ENCODE results near the gene CNTN5.

CNTN5 gene

DNA sequence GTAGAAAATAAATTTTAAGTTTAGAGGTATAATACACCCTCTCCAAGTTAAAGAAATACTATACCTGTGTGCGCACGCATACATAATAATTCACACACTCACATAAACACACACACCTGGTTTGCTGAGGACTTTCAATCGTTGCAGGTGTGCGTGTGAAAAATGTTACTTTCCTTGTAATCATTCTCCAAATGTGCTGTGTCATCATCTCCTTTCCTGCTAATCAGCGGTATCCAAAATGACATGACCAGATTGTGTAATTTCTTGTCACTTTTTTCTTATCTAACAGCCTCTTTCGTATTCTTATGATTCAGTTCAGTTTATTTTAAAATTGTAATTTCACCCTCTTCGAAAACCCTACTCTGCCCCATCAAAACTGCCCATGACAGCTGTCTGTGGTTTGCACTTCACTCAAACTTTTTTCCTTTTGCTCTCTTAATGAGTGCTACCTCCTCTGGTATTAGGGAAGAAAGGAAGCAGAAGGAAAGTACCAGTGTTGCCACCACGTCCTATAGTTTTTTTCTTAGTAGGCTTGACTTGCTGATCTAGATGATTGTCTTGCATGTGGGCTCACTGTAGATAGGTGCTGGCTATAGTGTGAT, 651.2 kb downstream of the CNTN5 start:
- Histone ChIP-seq H3K4me3 (ENCODE audit: low read depth, low read length) (no peak overlapping the region), H3K79me2 (ENCODE audit: control insufficient read depth, insufficient read depth, low read length, unreplicated experiment) (no peaks in the 10 kb centered on the region), H2AFZ (ENCODE audit: low read length, unreplicated experiment) (no peak overlapping the region), H3K27me3 (ENCODE audit: insufficient read depth, low read length) (no peaks in the 10 kb centered on the region), H3K36me3 (ENCODE audit: insufficient read depth, low read length) (no peaks in the 10 kb centered on the region), H3K4me1 (ENCODE audit: control insufficient read depth, insufficient read depth, low read length, unreplicated experiment) (no peaks in the 10 kb centered on the region), H3K27ac (ENCODE audit: low read depth, low read length) (no peak overlapping the region)

DNA sequence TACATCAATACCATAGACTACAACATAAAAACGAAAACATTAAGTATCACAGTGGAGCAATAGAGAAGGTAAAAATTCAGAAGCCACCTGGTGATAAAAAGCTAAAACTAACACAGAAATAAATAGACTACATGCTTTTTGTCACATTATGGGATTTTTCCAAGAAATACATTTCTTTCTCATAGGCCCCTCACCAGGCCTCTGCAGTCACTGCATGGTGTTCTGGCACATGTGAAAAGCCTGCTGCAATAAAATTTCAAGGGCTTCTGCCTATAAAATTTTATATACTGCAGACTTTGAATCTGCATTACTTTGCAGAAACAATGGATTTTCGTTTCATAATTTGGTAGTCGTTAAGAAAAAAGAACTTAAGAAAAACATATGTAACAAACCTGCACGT, 655.5 kb downstream of the CNTN5 start:
- no peaks in the 10 kb centered on the region for H3K79me2 ChIP-seq (ENCODE audit: control insufficient read depth, insufficient read depth, low read length, unreplicated experiment)

DNA sequence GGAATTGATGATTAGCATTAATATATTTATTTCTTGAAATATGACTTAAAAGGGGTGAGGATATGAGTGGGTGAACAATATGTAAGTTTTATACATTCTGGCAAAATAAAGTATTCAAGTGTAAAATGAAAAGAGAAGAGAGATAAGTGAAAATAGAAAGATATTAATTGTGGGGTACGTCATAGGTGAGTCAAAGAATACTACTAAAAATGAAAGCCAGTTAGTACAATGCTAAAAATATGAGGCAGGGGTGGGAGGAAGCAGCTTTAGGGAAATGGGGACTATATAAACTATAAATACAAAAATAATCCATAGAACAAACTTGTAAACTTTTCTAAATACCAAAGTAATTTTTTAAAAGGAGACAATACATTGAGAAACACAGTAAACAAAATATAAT, 661.4 kb downstream of the CNTN5 start:
- H3K4me1 ChIP-seq (ENCODE audit: control insufficient read depth, insufficient read depth, low read length, unreplicated experiment): peaks cover 3% of the 10 kb centered on the region
- H3K79me2 ChIP-seq (ENCODE audit: control insufficient read depth, insufficient read depth, low read length, unreplicated experiment): no peaks in the 10 kb centered on the region
- H3K27me3 ChIP-seq (ENCODE audit: insufficient read depth, low read length): no peaks in the 10 kb centered on the region
- H3K36me3 ChIP-seq (ENCODE audit: insufficient read depth, low read length): no peaks in the 10 kb centered on the region
- peak overlapping the region; percentile 36; the same call in 1 of the 2 replicates for H3K4me3 ChIP-seq (ENCODE audit: low read depth, low read length)
- H2AFZ ChIP-seq (ENCODE audit: low read length, unreplicated experiment): peak overlapping the region; percentile 78
- no peak overlapping the region for H3K27ac ChIP-seq (ENCODE audit: low read depth, low read length)

More for the DNA sequence above, 655.5 kb downstream of the CNTN5 start:
- Histone ChIP-seq H3K27me3 (ENCODE audit: insufficient read depth, low read length) (no peaks in the 10 kb centered on the region), H2AFZ (ENCODE audit: low read length, unreplicated experiment) (peak overlapping the region; percentile 63), H3K4me1 (ENCODE audit: control insufficient read depth, insufficient read depth, low read length, unreplicated experiment) (no peaks in the 10 kb centered on the region), H3K36me3 (ENCODE audit: insufficient read depth, low read length) (no peaks in the 10 kb centered on the region), H3K4me3 (ENCODE audit: low read depth, low read length) (no peak overlapping the region), H3K27ac (ENCODE audit: low read depth, low read length) (no peak overlapping the region)

DNA sequence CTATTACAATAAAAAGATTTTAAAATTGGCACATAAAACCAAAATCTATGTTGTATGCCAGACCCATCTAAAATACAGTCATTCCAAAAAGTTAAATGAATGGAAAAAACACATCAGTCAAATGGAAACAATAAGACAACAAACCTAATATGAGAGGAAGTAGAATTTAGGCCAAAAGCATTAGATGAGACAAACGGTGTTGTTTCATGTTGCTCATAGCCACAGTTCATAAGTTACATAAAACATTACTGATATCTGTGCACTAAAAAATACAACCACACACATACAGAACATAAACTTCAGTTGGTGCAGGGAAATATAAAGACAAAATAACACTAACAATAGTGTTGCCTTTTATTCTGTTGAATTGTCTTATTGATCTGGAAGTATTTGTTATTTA, 661.9 kb downstream of the CNTN5 start:
- peak overlapping the region; percentile 78 for H2AFZ ChIP-seq (ENCODE audit: low read length, unreplicated experiment)
- H3K4me1 ChIP-seq (ENCODE audit: control insufficient read depth, insufficient read depth, low read length, unreplicated experiment): peaks cover 8% of the 10 kb centered on the region
- H3K4me3 ChIP-seq (ENCODE audit: low read depth, low read length): peak overlapping the region; percentile 36; the same call in 1 of the 2 replicates
- no peaks in the 10 kb centered on the region for H3K36me3 ChIP-seq (ENCODE audit: insufficient read depth, low read length)
- H3K27me3 ChIP-seq (ENCODE audit: insufficient read depth, low read length): no peaks in the 10 kb centered on the region
- H3K27ac ChIP-seq (ENCODE audit: low read depth, low read length): no peak overlapping the region
- H3K79me2 ChIP-seq (ENCODE audit: control insufficient read depth, insufficient read depth, low read length, unreplicated experiment): no peaks in the 10 kb centered on the region

DNA sequence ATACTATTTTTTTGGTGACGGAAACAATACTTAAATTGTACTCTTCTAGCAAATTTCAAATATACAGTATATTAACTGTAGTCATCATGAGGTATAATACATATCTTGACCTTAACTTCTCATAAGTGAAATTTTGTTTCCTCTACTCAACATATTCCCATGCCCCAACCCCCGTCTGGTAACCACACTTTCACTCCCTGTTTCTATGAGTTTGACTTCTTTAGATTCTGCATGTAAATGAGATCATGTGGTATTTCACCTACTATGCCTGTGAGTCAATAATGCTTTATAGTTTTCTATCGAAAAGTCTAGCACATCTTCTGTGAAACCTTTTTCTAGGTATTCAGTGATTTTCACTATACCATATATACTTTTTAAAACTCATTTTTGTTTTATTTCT, 663.2 kb downstream of the CNTN5 start:
- H3K4me1 ChIP-seq (ENCODE audit: control insufficient read depth, insufficient read depth, low read length, unreplicated experiment): peaks cover 10% of the 10 kb centered on the region
- no peak overlapping the region for H2AFZ ChIP-seq (ENCODE audit: low read length, unreplicated experiment)
- H3K79me2 ChIP-seq (ENCODE audit: control insufficient read depth, insufficient read depth, low read length, unreplicated experiment): no peaks in the 10 kb centered on the region
- no peak overlapping the region for H3K27ac ChIP-seq (ENCODE audit: low read depth, low read length)
- no peaks in the 10 kb centered on the region for H3K36me3 ChIP-seq (ENCODE audit: insufficient read depth, low read length)
- H3K4me3 ChIP-seq (ENCODE audit: low read depth, low read length): no peak overlapping the region
- no peaks in the 10 kb centered on the region for H3K27me3 ChIP-seq (ENCODE audit: insufficient read depth, low read length)

DNA sequence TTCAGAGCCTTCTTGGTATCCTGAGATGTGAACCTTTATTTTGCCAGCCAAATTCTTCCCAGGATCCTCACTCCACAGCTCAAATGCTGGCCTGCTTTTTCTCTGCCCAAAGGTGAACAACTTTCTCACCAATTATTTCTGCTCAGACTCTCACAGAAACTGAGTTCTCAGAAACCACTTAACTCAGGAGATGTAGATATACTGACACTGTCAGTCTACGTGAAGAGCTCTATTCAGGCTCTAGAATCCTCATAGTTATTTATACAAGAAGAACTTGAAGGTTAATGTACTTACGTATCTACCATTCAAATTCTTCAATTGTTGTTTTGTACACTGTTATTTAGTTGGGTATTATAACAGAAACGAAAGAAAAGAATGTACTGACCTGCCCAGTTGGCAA, 666.1 kb downstream of the CNTN5 start:
- no peaks in the 10 kb centered on the region for H3K36me3 ChIP-seq (ENCODE audit: insufficient read depth, low read length)
- H3K4me3 ChIP-seq (ENCODE audit: low read depth, low read length): no peak overlapping the region
- H3K4me1 ChIP-seq (ENCODE audit: control insufficient read depth, insufficient read depth, low read length, unreplicated experiment): peaks cover 10% of the 10 kb centered on the region
- no peaks in the 10 kb centered on the region for H3K79me2 ChIP-seq (ENCODE audit: control insufficient read depth, insufficient read depth, low read length, unreplicated experiment)
- H3K27me3 ChIP-seq (ENCODE audit: insufficient read depth, low read length): no peaks in the 10 kb centered on the region
- H3K27ac ChIP-seq (ENCODE audit: low read depth, low read length): no peak overlapping the region
- no peak overlapping the region for H2AFZ ChIP-seq (ENCODE audit: low read length, unreplicated experiment)

DNA sequence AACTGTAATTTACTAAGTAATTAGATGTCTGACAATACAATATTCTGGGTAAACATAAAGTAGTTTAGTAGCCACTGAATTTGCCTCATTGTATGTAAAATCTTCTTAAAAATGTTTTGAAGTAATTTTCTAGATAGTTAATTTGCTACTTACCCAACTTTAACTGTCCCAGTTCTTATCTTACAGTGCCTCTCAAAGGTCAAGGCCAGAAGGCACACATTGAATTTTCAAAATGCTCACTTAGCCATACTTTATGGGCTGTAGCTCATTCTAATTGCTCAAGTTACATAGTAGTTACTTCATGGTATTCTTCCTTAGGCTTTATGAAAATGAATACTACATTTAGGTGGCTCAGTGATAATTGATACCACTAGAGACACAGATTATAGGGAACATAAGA, 666.6 kb downstream of the CNTN5 start:
- Histone ChIP-seq H3K27ac (ENCODE audit: low read depth, low read length) (no peak overlapping the region), H3K36me3 (ENCODE audit: insufficient read depth, low read length) (no peaks in the 10 kb centered on the region), H3K27me3 (ENCODE audit: insufficient read depth, low read length) (no peaks in the 10 kb centered on the region), H3K79me2 (ENCODE audit: control insufficient read depth, insufficient read depth, low read length, unreplicated experiment) (no peaks in the 10 kb centered on the region), H2AFZ (ENCODE audit: low read length, unreplicated experiment) (peak overlapping the region; percentile 66), H3K4me3 (ENCODE audit: low read depth, low read length) (peak overlapping the region; percentile 27; the same call in 1 of the 2 replicates), H3K4me1 (ENCODE audit: control insufficient read depth, insufficient read depth, low read length, unreplicated experiment) (peaks cover 10% of the 10 kb centered on the region)

DNA sequence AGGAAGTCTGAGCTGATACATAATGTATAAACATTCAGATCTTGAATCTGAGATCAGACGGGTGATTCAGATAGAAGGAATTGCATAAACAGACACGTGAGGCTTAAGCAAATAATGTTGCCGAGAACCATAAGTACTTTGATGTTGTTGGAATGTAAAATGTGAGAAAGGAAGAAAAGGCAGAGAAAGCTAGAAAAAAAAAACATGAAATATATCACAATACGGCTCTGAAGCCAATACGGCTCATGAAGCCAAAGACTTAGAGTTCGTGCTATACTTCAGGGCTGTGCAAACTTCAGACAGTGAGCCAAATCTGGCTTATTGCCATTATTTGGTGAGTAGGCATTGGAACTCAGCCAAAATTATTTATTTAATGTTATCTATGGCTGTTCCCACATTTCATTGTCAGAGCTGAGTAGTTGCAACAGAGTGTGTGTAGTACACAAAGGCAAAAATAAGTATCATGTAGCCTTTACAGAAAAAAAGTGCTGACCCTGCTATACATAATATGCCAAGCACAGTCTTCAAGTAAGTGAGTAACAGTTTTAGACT, 673.3 kb downstream of the CNTN5 start:
- no peaks in the 10 kb centered on the region for H3K79me2 ChIP-seq (ENCODE audit: control insufficient read depth, insufficient read depth, low read length, unreplicated experiment)
- peak overlapping the region; percentile 38 for H3K4me3 ChIP-seq (ENCODE audit: low read depth, low read length)
- H3K27ac ChIP-seq (ENCODE audit: low read depth, low read length): peak overlapping the region; percentile 77
- no peak overlapping the region for H2AFZ ChIP-seq (ENCODE audit: low read length, unreplicated experiment)
- H3K36me3 ChIP-seq (ENCODE audit: insufficient read depth, low read length): no peaks in the 10 kb centered on the region
- no peaks in the 10 kb centered on the region for H3K27me3 ChIP-seq (ENCODE audit: insufficient read depth, low read length)
- H3K4me1 ChIP-seq (ENCODE audit: control insufficient read depth, insufficient read depth, low read length, unreplicated experiment): peaks cover 19% of the 10 kb centered on the region

DNA sequence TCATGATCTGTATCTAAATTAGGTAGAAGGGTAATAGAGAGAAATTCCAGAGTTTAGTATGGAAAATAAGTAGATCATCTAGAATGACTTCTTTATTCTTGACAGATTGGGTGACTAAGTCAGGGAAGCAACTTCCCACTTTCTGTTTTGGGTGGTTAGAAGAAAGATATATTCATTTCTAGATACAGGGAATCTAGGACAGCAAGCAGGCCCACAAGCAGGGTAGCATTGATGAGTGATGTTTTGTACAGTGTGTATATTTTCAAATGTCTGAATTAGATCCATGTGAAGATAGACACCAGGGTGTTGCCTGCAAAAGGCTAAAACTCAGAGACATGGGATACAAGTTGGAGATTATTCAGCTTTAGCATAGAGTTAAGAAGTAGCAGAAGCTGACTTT, 674.4 kb downstream of the CNTN5 start:
- Histone ChIP-seq H3K79me2 (ENCODE audit: control insufficient read depth, insufficient read depth, low read length, unreplicated experiment) (no peaks in the 10 kb centered on the region), H2AFZ (ENCODE audit: low read length, unreplicated experiment) (peak overlapping the region; percentile 40), H3K36me3 (ENCODE audit: insufficient read depth, low read length) (no peaks in the 10 kb centered on the region), H3K27me3 (ENCODE audit: insufficient read depth, low read length) (no peaks in the 10 kb centered on the region), H3K4me1 (ENCODE audit: control insufficient read depth, insufficient read depth, low read length, unreplicated experiment) (peaks cover 19% of the 10 kb centered on the region), H3K27ac (ENCODE audit: low read depth, low read length) (peak overlapping the region; percentile 77), H3K4me3 (ENCODE audit: low read depth, low read length) (no peak overlapping the region)

DNA sequence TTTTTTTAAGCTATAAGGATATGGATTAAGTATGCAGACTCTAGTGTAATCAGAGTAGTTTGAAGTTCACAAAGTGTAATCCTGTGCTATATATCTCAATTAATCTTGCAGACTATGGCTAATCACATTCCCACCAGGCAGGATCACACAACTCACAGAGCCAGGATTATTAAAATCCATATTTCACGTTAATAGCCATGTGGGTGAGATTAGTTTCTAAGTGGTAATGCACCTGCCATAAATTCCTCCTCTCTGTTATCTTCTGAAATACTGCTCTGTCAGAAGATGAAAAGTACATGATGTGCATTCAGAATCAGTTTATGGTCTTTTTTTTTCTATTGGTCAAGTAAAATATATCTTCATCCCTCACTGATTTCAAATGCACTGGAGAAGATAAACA, 686.1 kb downstream of the CNTN5 start:
- H3K27ac ChIP-seq (ENCODE audit: low read depth, low read length): no peak overlapping the region
- H3K4me1 ChIP-seq (ENCODE audit: control insufficient read depth, insufficient read depth, low read length, unreplicated experiment): no peaks in the 10 kb centered on the region
- no peak overlapping the region for H3K4me3 ChIP-seq (ENCODE audit: low read depth, low read length)

DNA sequence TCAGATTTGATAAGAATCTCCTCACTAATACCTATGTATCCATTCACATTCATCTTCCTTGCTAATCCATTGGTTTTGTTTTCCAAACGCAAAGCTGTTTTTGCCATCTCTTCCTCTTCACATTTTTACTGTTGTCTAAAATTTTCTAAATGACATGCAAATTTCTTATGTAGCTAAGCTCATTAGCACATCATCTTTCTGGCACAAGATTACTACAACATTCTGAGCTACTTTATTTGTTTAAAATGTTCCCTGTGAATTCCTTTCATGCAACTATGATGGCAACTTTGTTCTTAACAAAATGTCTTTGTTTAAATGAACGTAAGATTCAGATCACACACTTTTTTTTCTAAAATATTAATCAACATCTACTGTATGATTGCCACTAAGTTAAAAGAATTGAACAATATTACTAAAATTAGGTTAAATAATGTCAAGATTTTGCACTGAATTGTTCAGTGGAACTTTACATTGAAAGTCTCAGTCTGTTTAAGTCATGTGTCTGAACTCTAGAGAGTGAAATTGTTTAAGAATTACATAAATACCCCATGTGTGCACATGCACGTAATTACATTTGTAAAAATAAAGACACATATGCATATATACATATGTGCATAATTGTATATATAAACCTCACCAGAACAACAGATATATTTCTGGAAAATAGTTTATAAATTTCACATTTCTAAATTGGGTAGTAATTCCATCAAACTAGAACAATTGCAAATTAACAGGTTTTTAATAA, 688.4 kb downstream of the CNTN5 start:
- H3K27me3 ChIP-seq (ENCODE audit: insufficient read depth, low read length): no peaks in the 10 kb centered on the region
- no peak overlapping the region for H3K4me3 ChIP-seq (ENCODE audit: low read depth, low read length)
- no peaks in the 10 kb centered on the region for H3K4me1 ChIP-seq (ENCODE audit: control insufficient read depth, insufficient read depth, low read length, unreplicated experiment)
- no peaks in the 10 kb centered on the region for H3K36me3 ChIP-seq (ENCODE audit: insufficient read depth, low read length)
- no peaks in the 10 kb centered on the region for H3K79me2 ChIP-seq (ENCODE audit: control insufficient read depth, insufficient read depth, low read length, unreplicated experiment)
- H3K27ac ChIP-seq (ENCODE audit: low read depth, low read length): no peak overlapping the region
- H2AFZ ChIP-seq (ENCODE audit: low read length, unreplicated experiment): no peak overlapping the region

More for the DNA sequence above, 686.1 kb downstream of the CNTN5 start:
- H3K27me3 ChIP-seq (ENCODE audit: insufficient read depth, low read length): no peaks in the 10 kb centered on the region
- no peaks in the 10 kb centered on the region for H3K36me3 ChIP-seq (ENCODE audit: insufficient read depth, low read length)
- H2AFZ ChIP-seq (ENCODE audit: low read length, unreplicated experiment): no peak overlapping the region
- H3K79me2 ChIP-seq (ENCODE audit: control insufficient read depth, insufficient read depth, low read length, unreplicated experiment): no peaks in the 10 kb centered on the region

Measured in ACC112 (cell line).